Measurements from ENCODE around the gene TBX15. TPM values are rescaled to one million over a fixed set of nuclear protein-coding genes. Genes with fewer than 3 reads are reported as not detected.

The TBX15 gene
- total RNA-seq, 4 donors from 2014 or later, result 0.14 to 0.32 TPM; not detected in 2

DNA sequence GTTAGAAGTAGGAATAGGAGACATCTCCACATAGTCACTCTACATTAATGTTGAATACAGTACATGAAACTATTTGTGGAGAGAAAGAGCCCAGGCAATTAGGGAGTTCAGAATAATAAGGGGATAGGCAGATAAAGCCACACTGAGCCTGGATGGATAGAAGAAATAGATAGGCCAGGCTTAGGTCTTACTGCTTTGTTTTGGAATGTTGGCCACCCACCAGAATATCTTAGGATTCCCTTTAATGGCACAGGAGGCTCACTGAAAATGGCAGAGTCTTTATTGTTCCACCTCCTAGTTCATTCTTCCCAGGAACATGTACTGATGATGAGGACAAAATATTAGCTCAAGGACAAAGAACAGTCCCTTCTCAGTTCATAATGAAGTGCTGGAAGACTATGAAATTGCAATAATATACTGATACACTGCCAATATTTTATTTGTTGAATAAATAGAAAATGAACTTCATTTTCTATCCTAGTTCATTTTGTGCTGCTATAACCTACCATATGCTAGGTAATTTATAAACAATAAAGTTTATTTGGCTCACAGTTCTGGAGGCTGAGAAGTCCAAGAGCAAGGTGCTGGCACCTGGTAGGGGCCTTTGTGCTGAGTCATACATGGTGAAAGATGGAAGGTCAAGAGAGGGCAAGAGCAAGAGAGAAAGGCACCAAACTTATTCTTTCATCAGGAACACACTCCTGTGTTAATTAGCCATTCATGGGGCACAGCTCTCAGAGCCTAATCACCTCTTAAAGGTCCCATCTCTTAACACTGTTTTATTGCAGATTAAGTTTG, 87.3 kb downstream of the TBX15 start:
- no peak for DNase-seq
- Histone ChIP-seq H3K4me1 (no peaks in the 10 kb centered on the region), H3K4me3 (no peak overlapping the region), H3K27ac (no peak overlapping the region), H3K27me3 (no peaks in the 10 kb centered on the region), H3K9me3 (no peaks in the 10 kb centered on the region), H3K36me3 (no peaks in the 10 kb centered on the region)
- intact Hi-C loops (cut with DNase I; ENCODE audit: low total_unique reads), result no loop called here
- TF ChIP-seq POLR2A (IDR thresholded peaks at IDR 0.05) (no peak), POLR2AphosphoS5 (IDR thresholded peaks at IDR 0.05) (no peak)
- in situ Hi-C loops (cut with MboI; ENCODE audit: low pct_ligation_motif_present in 1 of 4, low pct_unique_long_range_greater_than_20kb in 1 of 4, low sequenced_read_pairs in 3 of 4), result no loop called here

- DNase-seq, result no peak
These were observed 88.8 kb downstream of the TBX15 start for GRCh38 chr1:118899340-118899739.

DNA sequence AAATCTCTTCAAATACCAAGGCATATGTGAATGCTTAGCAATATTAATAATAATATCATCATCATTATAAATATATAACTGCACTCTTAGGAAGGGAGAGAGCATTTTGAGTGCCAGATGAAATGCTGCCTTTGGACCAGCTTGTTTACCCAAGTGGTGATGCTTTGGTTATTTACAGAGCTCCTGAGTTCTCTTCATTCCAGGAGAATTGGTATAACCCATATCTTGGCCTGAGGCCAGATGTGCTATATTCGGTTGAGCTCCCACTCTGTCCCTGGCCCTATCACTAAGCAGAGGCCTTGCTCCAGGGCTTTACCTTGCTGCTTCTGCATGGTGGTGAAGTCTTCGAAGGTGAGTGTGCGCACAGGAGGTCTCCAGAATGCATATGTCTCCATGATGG, 89.4 kb downstream of the TBX15 start:
- TF ChIP-seq POLR2A (IDR thresholded peaks at IDR 0.05) (no peak), POLR2AphosphoS5 (IDR thresholded peaks at IDR 0.05) (no peak), EP300 (IDR thresholded peaks at IDR 0.05; ENCODE audit: low read depth) (no peak)
- TF ChIP-seq, protein P1, sequence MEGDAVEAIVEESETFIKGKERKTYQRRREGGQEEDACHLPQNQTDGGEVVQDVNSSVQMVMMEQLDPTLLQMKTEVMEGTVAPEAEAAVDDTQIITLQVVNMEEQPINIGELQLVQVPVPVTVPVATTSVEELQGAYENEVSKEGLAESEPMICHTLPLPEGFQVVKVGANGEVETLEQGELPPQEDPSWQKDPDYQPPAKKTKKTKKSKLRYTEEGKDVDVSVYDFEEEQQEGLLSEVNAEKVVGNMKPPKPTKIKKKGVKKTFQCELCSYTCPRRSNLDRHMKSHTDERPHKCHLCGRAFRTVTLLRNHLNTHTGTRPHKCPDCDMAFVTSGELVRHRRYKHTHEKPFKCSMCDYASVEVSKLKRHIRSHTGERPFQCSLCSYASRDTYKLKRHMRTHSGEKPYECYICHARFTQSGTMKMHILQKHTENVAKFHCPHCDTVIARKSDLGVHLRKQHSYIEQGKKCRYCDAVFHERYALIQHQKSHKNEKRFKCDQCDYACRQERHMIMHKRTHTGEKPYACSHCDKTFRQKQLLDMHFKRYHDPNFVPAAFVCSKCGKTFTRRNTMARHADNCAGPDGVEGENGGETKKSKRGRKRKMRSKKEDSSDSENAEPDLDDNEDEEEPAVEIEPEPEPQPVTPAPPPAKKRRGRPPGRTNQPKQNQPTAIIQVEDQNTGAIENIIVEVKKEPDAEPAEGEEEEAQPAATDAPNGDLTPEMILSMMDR (IDR thresholded peaks at IDR 0.05), result no peak
- intact Hi-C loops (cut with DNase I; ENCODE audit: low total_unique reads) (no loop called here), in situ Hi-C loops (cut with MboI; ENCODE audit: low pct_ligation_motif_present in 1 of 4, low pct_unique_long_range_greater_than_20kb in 1 of 4, low sequenced_read_pairs in 3 of 4) (no loop called here)
- DNase-seq, result no peak
- no peak overlapping the region for H3K27ac ChIP-seq
- no peaks in the 10 kb centered on the region for H3K27me3 ChIP-seq
- H3K4me3 ChIP-seq, result no peak overlapping the region
- no peaks in the 10 kb centered on the region for H3K9me3 ChIP-seq
- H3K4me1 ChIP-seq, result no peaks in the 10 kb centered on the region
- H3K36me3 ChIP-seq, result no peaks in the 10 kb centered on the region
- 83% methylated on average over 3 of the region's 3 CpGs; no CpG with 5 or more reads in 1 of the 2 donors for WGBS, 2 donors (ENCODE audit: low coverage in 1 of 2)

More at GRCh38 chr1:118899340-118899739, 88.8 kb downstream of the TBX15 start:
- Histone ChIP-seq H3K4me1 (no peaks in the 10 kb centered on the region), H3K27me3 (no peaks in the 10 kb centered on the region), H3K27ac (no peak overlapping the region), H3K4me3 (no peak overlapping the region), H3K36me3 (no peaks in the 10 kb centered on the region), H3K9me3 (no peaks in the 10 kb centered on the region)
- 22 to 23% methylated on average over 3 of the region's 3 CpGs for WGBS, 2 donors (ENCODE audit: low coverage in 1 of 2)
- TF ChIP-seq, protein P1 (IDR thresholded peaks at IDR 0.05), result no peak
- TF ChIP-seq EP300 (IDR thresholded peaks at IDR 0.05; ENCODE audit: low read depth), result no peak
- TF ChIP-seq POLR2AphosphoS5 (IDR thresholded peaks at IDR 0.05), result no peak
- no peak for TF ChIP-seq POLR2A (IDR thresholded peaks at IDR 0.05)
- in situ Hi-C loops (cut with MboI; ENCODE audit: low pct_ligation_motif_present in 1 of 4, low pct_unique_long_range_greater_than_20kb in 1 of 4, low sequenced_read_pairs in 3 of 4) (no loop called here), intact Hi-C loops (cut with DNase I; ENCODE audit: low total_unique reads) (no loop called here)

DNA sequence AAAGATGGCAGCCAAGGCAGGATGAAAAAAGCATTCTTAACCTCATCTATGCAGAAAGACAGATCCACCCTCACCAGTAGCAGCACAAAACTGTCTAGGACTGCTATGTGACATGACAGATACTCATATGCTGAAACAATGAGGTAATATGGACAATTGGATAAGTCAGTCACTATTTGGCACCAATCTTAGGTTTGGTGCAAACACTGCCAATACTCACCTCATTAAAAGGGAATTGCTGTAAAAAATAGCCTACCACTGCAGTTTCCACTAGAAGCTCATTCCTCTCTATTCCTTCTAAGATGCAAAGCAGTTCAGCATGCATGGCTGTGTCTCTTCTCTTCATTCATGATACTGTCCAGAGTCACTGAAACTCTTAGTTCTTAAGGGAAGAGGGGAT, 91.7 kb downstream of the TBX15 start:
- Histone ChIP-seq H3K4me3 (no peak overlapping the region), H3K9me3 (no peaks in the 10 kb centered on the region), H3K27me3 (no peaks in the 10 kb centered on the region), H3K27ac (no peak overlapping the region), H3K4me1 (no peaks in the 10 kb centered on the region), H3K36me3 (no peaks in the 10 kb centered on the region)
- TF ChIP-seq EP300 (IDR thresholded peaks at IDR 0.05; ENCODE audit: low read depth) (no peak), POLR2A (IDR thresholded peaks at IDR 0.05) (no peak)
- in situ Hi-C loops (cut with MboI; ENCODE audit: low pct_ligation_motif_present in 1 of 4, low pct_unique_long_range_greater_than_20kb in 1 of 4, low sequenced_read_pairs in 3 of 4), result no loop called here
- intact Hi-C loops (cut with DNase I; ENCODE audit: low total_unique reads), result no loop called here
- DNase-seq, result no peak

DNA sequence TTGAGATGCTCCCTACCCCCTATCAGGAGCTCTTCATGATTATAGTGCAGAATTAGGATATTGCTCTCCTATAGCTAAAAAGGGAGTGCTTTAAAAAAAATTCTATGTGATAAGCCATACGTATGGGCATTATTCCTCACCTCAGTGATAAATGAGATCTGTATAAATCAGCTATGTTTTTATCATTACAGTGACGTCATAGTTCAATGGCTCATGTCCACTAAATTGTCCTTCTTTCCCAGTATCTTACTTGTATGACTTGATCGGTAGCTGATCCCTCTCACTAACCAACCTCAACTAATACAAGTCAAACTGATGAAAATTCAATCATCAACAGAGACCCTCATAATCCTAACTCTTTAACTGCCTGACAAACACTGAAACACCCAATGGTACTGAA, 93.3 kb downstream of the TBX15 start:
- Histone ChIP-seq H3K27me3 (no peaks in the 10 kb centered on the region), H3K4me3 (no peak overlapping the region), H3K27ac (no peak overlapping the region), H3K36me3 (no peaks in the 10 kb centered on the region), H3K4me1 (no peaks in the 10 kb centered on the region), H3K9me3 (no peaks in the 10 kb centered on the region)
- intact Hi-C loops (cut with DNase I; ENCODE audit: low total_unique reads), result no loop called here
- no peak for DNase-seq
- no peak for TF ChIP-seq EP300 (IDR thresholded peaks at IDR 0.05; ENCODE audit: low read depth)
- TF ChIP-seq, protein P1 (IDR thresholded peaks at IDR 0.05), result no peak
- no peak for TF ChIP-seq POLR2A (IDR thresholded peaks at IDR 0.05)
- TF ChIP-seq POLR2AphosphoS5 (IDR thresholded peaks at IDR 0.05), result no peak
- 76 to 81% methylated on average over 3 of the region's 3 CpGs for WGBS, 2 donors (ENCODE audit: low coverage in 1 of 2)
- in situ Hi-C loops (cut with MboI; ENCODE audit: low pct_ligation_motif_present in 1 of 4, low pct_unique_long_range_greater_than_20kb in 1 of 4, low sequenced_read_pairs in 3 of 4), result no loop called here
